ENCODE data around the gene CAVIN4.

The CAVIN4 gene, protein sequence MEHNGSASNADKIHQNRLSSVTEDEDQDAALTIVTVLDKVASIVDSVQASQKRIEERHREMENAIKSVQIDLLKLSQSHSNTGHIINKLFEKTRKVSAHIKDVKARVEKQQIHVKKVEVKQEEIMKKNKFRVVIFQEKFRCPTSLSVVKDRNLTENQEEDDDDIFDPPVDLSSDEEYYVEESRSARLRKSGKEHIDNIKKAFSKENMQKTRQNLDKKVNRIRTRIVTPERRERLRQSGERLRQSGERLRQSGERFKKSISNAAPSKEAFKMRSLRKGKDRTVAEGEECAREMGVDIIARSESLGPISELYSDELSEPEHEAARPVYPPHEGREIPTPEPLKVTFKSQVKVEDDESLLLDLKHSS

DNA sequence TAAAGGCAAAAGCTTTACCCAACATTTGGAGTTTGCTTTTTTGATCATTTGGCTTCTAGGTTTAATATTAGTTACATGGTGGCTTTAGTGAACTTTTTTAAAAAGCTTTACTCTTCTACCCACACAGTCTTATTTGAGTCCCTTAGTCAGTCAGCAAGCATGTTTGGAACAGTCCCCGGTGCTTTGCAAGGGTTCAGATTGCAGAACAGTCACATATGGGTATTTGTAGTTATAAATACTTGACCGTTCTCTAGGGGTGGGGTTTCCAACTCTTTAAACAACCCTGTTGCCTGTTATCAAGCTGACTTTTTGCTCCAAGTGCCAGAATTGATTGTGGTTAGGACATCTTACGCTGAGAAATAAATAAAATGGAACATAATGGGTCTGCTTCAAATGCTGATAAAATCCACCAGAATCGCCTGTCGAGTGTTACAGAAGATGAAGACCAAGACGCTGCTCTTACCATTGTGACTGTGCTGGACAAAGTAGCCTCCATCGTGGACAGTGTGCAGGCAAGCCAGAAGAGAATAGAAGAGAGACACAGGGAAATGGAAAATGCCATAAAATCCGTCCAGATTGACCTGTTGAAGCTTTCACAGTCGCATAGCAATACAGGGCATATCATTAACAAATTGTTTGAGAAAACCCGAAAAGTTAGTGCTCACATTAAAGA lies at the start of gene CAVIN4:
TSS of gene CAVIN4 (plus strand) at position 304 of the 673 bp plus-strand sequence. CDS start at position 369, 65 bp downstream.
- H3K4me3 ChIP-seq (ENCODE audit: low read depth in 1 of 2, low read length in 2 of 2), result no peak within 1 kb of the TSS
- H3K9me3 ChIP-seq (ENCODE audit: insufficient read depth, low read length, severe bottlenecking), result no peaks in the 10 kb centered on the region
- no peaks in the 10 kb centered on the region for H3K36me3 ChIP-seq (ENCODE audit: insufficient read depth, low read length)
- ATAC-seq (ENCODE audit: insufficient read depth, low read depth) (no peak), DNase-seq (no peak)
- TF ChIP-seq EZH2 (IDR thresholded peaks at IDR 0.05; ENCODE audit: borderline replicate concordance, low read depth, low read length, severe bottlenecking), result no peak
- TF ChIP-seq, protein P1, sequence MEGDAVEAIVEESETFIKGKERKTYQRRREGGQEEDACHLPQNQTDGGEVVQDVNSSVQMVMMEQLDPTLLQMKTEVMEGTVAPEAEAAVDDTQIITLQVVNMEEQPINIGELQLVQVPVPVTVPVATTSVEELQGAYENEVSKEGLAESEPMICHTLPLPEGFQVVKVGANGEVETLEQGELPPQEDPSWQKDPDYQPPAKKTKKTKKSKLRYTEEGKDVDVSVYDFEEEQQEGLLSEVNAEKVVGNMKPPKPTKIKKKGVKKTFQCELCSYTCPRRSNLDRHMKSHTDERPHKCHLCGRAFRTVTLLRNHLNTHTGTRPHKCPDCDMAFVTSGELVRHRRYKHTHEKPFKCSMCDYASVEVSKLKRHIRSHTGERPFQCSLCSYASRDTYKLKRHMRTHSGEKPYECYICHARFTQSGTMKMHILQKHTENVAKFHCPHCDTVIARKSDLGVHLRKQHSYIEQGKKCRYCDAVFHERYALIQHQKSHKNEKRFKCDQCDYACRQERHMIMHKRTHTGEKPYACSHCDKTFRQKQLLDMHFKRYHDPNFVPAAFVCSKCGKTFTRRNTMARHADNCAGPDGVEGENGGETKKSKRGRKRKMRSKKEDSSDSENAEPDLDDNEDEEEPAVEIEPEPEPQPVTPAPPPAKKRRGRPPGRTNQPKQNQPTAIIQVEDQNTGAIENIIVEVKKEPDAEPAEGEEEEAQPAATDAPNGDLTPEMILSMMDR (IDR thresholded peaks at IDR 0.05; ENCODE audit: borderline replicate concordance, extremely low read depth, low read length, poor library complexity, severe bottlenecking), result no peak
- H3K9ac ChIP-seq (ENCODE audit: low read depth, low read length), result no peak within 1 kb of the TSS
- no peak within 1 kb of the TSS for H3K4me2 ChIP-seq (ENCODE audit: insufficient read depth, low read length)
- no peaks in the 10 kb centered on the region for H3K27me3 ChIP-seq (ENCODE audit: insufficient read depth, low read length, poor library complexity)
- no peak within 1 kb of the TSS for H3K27ac ChIP-seq (ENCODE audit: low read length)
- H3K79me2 ChIP-seq (ENCODE audit: insufficient read depth, low read length), result no peaks in the 10 kb centered on the region
- no peak within 1 kb of the TSS for H2AFZ ChIP-seq (ENCODE audit: low read depth, low read length)
- no peaks in the 10 kb centered on the region for H3K4me1 ChIP-seq (ENCODE audit: insufficient read depth, low read length)
- no peaks in the 10 kb centered on the region for H4K20me1 ChIP-seq (ENCODE audit: insufficient read depth, low read length)

DNA sequence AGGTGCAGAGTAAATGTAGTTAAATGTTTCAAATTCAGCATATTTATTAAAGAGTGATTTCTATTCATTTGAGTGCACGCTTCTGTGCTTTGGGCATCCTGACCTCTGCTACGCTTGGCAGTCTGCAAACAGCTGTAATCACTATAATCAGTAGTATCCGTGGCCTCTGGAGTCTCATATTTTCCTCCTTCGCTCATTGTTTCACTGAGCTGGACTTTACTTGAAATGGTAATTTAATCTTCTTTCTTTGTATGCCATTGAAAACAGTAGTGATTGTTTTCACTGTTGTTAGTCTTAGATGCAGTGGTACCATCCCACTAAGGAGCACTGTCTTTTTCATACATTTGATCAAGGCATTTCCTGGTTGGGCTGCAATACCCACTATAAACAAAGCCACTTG lies 43.5 kb upstream of the CAVIN4 start:
- no peak for TF ChIP-seq EZH2 (IDR thresholded peaks at IDR 0.05; ENCODE audit: borderline replicate concordance, low read depth, low read length, severe bottlenecking)
- H3K4me2 ChIP-seq (ENCODE audit: insufficient read depth, low read length), result no peak overlapping the region
- no peak overlapping the region for H3K4me3 ChIP-seq (ENCODE audit: low read depth in 1 of 2, low read length in 2 of 2)
- H3K9ac ChIP-seq (ENCODE audit: low read depth, low read length), result no peak overlapping the region
- H3K27ac ChIP-seq (ENCODE audit: low read length), result no peak overlapping the region
- no peaks in the 10 kb centered on the region for H3K9me3 ChIP-seq (ENCODE audit: insufficient read depth, low read length, severe bottlenecking)
- ATAC-seq (ENCODE audit: insufficient read depth, low read depth) (no peak), DNase-seq (no peak)
- H3K27me3 ChIP-seq (ENCODE audit: insufficient read depth, low read length, poor library complexity), result no peaks in the 10 kb centered on the region
- no peaks in the 10 kb centered on the region for H3K79me2 ChIP-seq (ENCODE audit: insufficient read depth, low read length)
- H3K36me3 ChIP-seq (ENCODE audit: insufficient read depth, low read length), result no peaks in the 10 kb centered on the region
- no peak overlapping the region for H2AFZ ChIP-seq (ENCODE audit: low read depth, low read length)
- H4K20me1 ChIP-seq (ENCODE audit: insufficient read depth, low read length), result no peaks in the 10 kb centered on the region
- no peaks in the 10 kb centered on the region for H3K4me1 ChIP-seq (ENCODE audit: insufficient read depth, low read length)

DNA sequence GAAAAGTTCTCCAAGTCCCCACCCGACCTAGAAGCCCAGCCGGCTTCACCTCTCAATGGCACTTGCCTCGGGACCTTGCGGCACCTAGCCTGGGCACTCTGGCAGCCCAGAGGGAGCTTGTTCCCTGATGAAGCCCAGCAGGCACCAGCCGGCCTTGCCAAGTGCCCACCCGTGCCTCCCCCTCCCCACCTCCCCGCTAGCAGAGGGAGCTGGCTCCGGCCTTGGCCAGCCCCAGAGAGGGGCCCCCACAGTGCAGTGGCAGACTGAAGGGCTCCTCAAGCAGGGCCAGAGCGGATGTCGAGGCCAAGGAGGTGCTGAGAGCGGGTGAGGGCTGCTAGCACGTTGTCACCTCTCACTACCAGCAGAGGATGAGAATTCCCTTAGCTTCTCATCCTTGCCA lies 37.6 kb upstream of the CAVIN4 start:
- Histone ChIP-seq H2AFZ (ENCODE audit: low read depth, low read length) (no peak overlapping the region), H3K36me3 (ENCODE audit: insufficient read depth, low read length) (no peaks in the 10 kb centered on the region)
- TF ChIP-seq EZH2 (IDR thresholded peaks at IDR 0.05; ENCODE audit: borderline replicate concordance, low read depth, low read length, severe bottlenecking), result no peak
- TF ChIP-seq, protein P1 (IDR thresholded peaks at IDR 0.05; ENCODE audit: borderline replicate concordance, extremely low read depth, low read length, poor library complexity, severe bottlenecking), result no peak

DNA sequence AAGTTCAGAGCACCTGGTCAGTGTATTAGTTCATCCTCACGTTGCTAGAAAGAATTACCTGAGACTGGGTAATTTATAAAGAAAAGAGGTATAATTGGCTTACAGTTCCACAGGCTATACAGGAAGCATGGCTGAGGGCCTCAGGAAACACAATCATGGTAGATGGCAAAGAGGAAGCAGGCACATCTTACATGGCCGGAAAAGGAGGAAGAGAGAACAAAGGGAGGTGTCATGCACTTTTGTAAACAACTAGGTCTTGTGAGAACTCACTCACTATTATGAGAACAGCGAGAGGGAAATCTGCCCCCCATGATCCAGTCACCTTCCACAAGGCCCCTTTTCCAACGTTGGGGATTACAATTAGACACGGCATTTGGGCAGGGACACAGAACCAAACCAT lies 28.8 kb upstream of the CAVIN4 start:
- H4K20me1 ChIP-seq (ENCODE audit: insufficient read depth, low read length), result no peaks in the 10 kb centered on the region
- H3K9me3 ChIP-seq (ENCODE audit: insufficient read depth, low read length, severe bottlenecking), result no peaks in the 10 kb centered on the region
- H3K4me1 ChIP-seq (ENCODE audit: insufficient read depth, low read length), result no peaks in the 10 kb centered on the region
- no peaks in the 10 kb centered on the region for H3K36me3 ChIP-seq (ENCODE audit: insufficient read depth, low read length)
- no peaks in the 10 kb centered on the region for H3K79me2 ChIP-seq (ENCODE audit: insufficient read depth, low read length)
- no peak overlapping the region for H3K4me3 ChIP-seq (ENCODE audit: low read depth in 1 of 2, low read length in 2 of 2)
- no peak for DNase-seq
- no peaks in the 10 kb centered on the region for H3K27me3 ChIP-seq (ENCODE audit: insufficient read depth, low read length, poor library complexity)
- no peak overlapping the region for H3K9ac ChIP-seq (ENCODE audit: low read depth, low read length)
- H2AFZ ChIP-seq (ENCODE audit: low read depth, low read length), result no peak overlapping the region
- no peak overlapping the region for H3K27ac ChIP-seq (ENCODE audit: low read length)
- no peak overlapping the region for H3K4me2 ChIP-seq (ENCODE audit: insufficient read depth, low read length)
- no peak for ATAC-seq (ENCODE audit: insufficient read depth, low read depth)
- no peak for TF ChIP-seq EZH2 (IDR thresholded peaks at IDR 0.05; ENCODE audit: borderline replicate concordance, low read depth, low read length, severe bottlenecking)
- TF ChIP-seq, protein P1 (IDR thresholded peaks at IDR 0.05; ENCODE audit: borderline replicate concordance, extremely low read depth, low read length, poor library complexity, severe bottlenecking), result no peak

More for the DNA sequence above, 37.6 kb upstream of the CAVIN4 start:
- Histone ChIP-seq H3K4me3 (ENCODE audit: low read depth in 1 of 2, low read length in 2 of 2) (no peak overlapping the region), H3K4me2 (ENCODE audit: insufficient read depth, low read length) (no peak overlapping the region), H3K27ac (ENCODE audit: low read length) (no peak overlapping the region), H3K79me2 (ENCODE audit: insufficient read depth, low read length) (no peaks in the 10 kb centered on the region), H3K27me3 (ENCODE audit: insufficient read depth, low read length, poor library complexity) (no peaks in the 10 kb centered on the region), H3K9ac (ENCODE audit: low read depth, low read length) (no peak overlapping the region), H3K9me3 (ENCODE audit: insufficient read depth, low read length, severe bottlenecking) (no peaks in the 10 kb centered on the region), H4K20me1 (ENCODE audit: insufficient read depth, low read length) (no peaks in the 10 kb centered on the region), H3K4me1 (ENCODE audit: insufficient read depth, low read length) (no peaks in the 10 kb centered on the region)
- no peak for ATAC-seq (ENCODE audit: insufficient read depth, low read depth)
- no peak for DNase-seq
